ENCODE results near the gene TDRD6. TPM values are rescaled to one million over a fixed set of nuclear protein-coding genes. Genes with fewer than 3 reads are reported as not detected.

Gene TDRD6
- total RNA-seq, 4 donors from 2014 or later = 0.88 to 1.8 (median 1.4) TPM

DNA sequence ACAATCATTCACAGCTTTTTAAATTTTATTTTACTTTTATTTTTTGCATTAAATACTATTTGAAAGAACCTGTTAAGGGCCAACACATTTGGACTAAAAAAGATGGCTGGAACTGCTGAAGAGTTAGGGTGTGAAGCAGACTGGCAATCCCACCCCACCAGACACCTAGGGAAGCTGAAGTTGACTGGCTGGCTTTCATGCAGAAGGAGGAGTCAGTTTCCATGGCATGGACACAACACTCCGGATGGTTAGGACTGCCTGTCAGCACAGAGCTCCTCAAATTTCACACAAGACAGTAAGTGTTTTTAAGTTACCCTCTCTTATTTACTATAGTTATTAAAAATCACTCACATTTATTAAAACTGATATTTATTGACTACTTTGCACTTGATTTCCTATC, 59.0 kb downstream of the TDRD6 start, which contains the start of gene ANKRD66:
Gene ANKRD66 (plus strand): TSS at position 238 of the 400 bp plus-strand sequence. CDS start 5,016 bp downstream, outside the sequence.
- H3K27ac ChIP-seq = no peak within 1 kb of the TSS
- intact Hi-C loops (cut with DNase I) = no loop called here
- H3K9me3 ChIP-seq = no peaks in the 10 kb centered on the region
- no peaks in the 10 kb centered on the region for H3K4me1 ChIP-seq
- WGBS, 2 donors = 41 to 86% methylated on average over 1 of the region's 1 CpG
- no peak for DNase-seq
- H3K36me3 ChIP-seq = no peaks in the 10 kb centered on the region
- no peak within 1 kb of the TSS for H3K4me3 ChIP-seq (replicated peaks in 1 of 3)
- no peak for TF ChIP-seq POLR2A (IDR thresholded peaks at IDR 0.05)
- TF ChIP-seq, protein P1, sequence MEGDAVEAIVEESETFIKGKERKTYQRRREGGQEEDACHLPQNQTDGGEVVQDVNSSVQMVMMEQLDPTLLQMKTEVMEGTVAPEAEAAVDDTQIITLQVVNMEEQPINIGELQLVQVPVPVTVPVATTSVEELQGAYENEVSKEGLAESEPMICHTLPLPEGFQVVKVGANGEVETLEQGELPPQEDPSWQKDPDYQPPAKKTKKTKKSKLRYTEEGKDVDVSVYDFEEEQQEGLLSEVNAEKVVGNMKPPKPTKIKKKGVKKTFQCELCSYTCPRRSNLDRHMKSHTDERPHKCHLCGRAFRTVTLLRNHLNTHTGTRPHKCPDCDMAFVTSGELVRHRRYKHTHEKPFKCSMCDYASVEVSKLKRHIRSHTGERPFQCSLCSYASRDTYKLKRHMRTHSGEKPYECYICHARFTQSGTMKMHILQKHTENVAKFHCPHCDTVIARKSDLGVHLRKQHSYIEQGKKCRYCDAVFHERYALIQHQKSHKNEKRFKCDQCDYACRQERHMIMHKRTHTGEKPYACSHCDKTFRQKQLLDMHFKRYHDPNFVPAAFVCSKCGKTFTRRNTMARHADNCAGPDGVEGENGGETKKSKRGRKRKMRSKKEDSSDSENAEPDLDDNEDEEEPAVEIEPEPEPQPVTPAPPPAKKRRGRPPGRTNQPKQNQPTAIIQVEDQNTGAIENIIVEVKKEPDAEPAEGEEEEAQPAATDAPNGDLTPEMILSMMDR (IDR thresholded peaks at IDR 0.05) = no peak
- H3K27me3 ChIP-seq = no peaks in the 10 kb centered on the region

DNA sequence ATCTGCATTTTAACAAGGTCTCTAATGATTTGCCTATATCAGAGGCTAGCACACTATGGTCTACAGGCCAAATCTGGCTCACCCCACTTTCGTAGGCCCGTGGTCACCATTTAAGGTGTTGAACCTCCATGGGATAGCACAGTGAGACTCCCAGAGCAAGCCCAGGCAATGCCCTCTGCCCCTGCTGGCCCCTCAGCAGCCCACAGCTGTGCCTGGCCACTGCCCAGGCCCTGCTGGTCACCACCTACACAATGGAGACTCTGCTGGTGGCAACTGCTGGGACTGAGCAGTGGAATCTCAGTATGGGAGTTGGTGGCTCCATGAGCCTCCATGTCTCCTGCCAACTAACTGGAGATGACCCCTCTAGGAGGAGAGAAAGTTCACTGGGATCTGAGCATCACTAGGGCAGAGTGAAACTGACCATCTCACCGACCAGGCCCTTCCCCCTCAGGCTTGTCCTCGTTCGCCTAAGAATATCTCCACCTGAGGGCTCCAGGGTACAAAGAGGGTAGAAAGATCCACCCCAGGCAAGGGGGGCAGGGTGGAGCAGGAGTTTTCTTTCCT, 61.3 kb downstream of the TDRD6 start:
- TF ChIP-seq POLR2A (IDR thresholded peaks at IDR 0.05) = no peak
- TF ChIP-seq, protein P1 (IDR thresholded peaks at IDR 0.05) = no peak
- Histone ChIP-seq H3K4me3 (replicated peaks in 1 of 3) (no peak overlapping the region), H3K27me3 (no peaks in the 10 kb centered on the region), H3K36me3 (no peaks in the 10 kb centered on the region), H3K4me1 (no peaks in the 10 kb centered on the region), H3K9me3 (no peaks in the 10 kb centered on the region), H3K27ac (no peak overlapping the region)
- DNase-seq = no peak
- intact Hi-C loops (cut with DNase I) = no loop called here
- WGBS, 2 donors = 87 to 93% methylated on average over 5 of the region's 5 CpGs

DNA sequence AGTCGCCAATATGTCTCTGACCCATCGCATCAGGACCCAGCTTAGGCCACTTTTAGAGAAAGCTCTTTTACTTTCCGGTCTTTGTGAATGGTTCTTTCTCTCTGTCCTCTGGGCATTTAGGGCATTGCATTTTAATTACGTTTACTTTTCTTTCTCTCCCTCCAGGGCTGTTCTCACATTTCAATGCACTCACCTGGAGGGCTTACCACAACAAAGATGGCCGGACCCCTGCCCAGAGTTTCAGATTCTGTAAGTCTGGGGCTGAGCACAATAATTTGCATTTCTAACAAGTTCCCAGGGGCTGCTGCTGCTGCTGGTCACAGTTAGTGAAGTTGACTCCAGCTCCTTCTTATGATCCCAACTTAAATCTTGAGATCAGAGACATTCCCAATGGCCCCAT, 62.0 kb downstream of the TDRD6 start:
- DNase-seq = no peak
- no peak overlapping the region for H3K4me3 ChIP-seq (replicated peaks in 1 of 3)
- intact Hi-C loops (cut with DNase I) = no loop called here

DNA sequence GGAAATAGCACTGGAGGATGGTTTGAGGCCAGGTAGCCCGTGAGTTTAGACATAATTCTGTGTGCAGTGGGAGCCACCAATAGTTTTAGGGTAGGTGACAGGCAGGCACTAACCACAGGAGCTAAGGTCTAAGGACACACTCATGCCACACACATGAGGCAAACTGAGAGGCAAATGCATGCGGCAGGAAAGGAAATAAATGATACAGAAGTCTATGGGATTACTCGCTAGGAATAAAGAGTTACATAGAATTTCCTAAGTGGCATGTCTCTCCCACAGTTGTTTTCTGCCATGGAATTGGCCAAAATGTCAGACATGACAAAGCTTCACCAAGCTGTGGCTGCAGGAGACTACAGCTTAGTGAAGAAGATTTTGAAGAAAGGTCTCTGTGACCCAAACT, 64.0 kb downstream of the TDRD6 start:
- Histone ChIP-seq H3K27ac (no peak overlapping the region), H3K4me1 (peaks cover 0 to under 1% of the 10 kb centered on the region in 2 donors), H3K36me3 (no peaks in the 10 kb centered on the region), H3K9me3 (no peaks in the 10 kb centered on the region), H3K4me3 (replicated peaks in 1 of 3) (no peak overlapping the region), H3K27me3 (no peaks in the 10 kb centered on the region)
- WGBS, 2 donors = 88 to 95% methylated on average over 3 of the region's 3 CpGs
- TF ChIP-seq, protein P1 (IDR thresholded peaks at IDR 0.05) = no peak
- no peak for TF ChIP-seq POLR2A (IDR thresholded peaks at IDR 0.05)
- intact Hi-C loops (cut with DNase I) = no loop called here
- DNase-seq = no peak

More for the DNA sequence above, 62.0 kb downstream of the TDRD6 start:
- H3K27me3 ChIP-seq = no peaks in the 10 kb centered on the region
- H3K27ac ChIP-seq = no peak overlapping the region
- WGBS, 2 donors = 43 to 54% methylated on average over 5 of the region's 5 CpGs
- TF ChIP-seq, protein P1 (IDR thresholded peaks at IDR 0.05) = no peak
- no peak for TF ChIP-seq POLR2A (IDR thresholded peaks at IDR 0.05)
- H3K36me3 ChIP-seq = no peaks in the 10 kb centered on the region
- H3K9me3 ChIP-seq = no peaks in the 10 kb centered on the region
- H3K4me1 ChIP-seq = no peaks in the 10 kb centered on the region

Other genes starting within 250 kb of the TDRD6 start
- 10 to 100 TPM; 14.0 to 33.2 (median 23.3) TPM for gene RCAN2, start 196.4 kb upstream of the TDRD6 start, total RNA-seq
- 10 to 100 TPM in 3 of 4 donors, 1 to 10 TPM in 1; 6.3 to 18.3 (median 13.0) TPM for gene CYP39A1, start 35.1 kb upstream of the TDRD6 start, total RNA-seq
- 10 to 100 TPM; 26.6 to 81.4 (median 46.5) TPM for gene SLC25A27, start 34.9 kb upstream of the TDRD6 start, total RNA-seq
- gene PLA2G7, start 47.5 kb downstream of the TDRD6 start, total RNA-seq = 10 to 100 TPM; 10.0 to 14.3 (median 11.6) TPM
- gene ANKRD66, start 59.0 kb downstream of the TDRD6 start, total RNA-seq = not detected
- gene MEP1A, start 105.5 kb downstream of the TDRD6 start, total RNA-seq = not detected
- 10 to 100 TPM; 33.2 to 85.3 (median 51.2) TPM for gene ADGRF5, start 234.1 kb downstream of the TDRD6 start, total RNA-seq

All from thyroid gland (tissue), 4 donors.